B cell (primary cell): Measurements from ENCODE around the gene TRPV2.

Experiments used
- CTCF ChIP-seq: fragments of 200-600 bp; IDR thresholded peaks from one replicate; pipeline ENCODE4 v1.8.0; 2022; ENCODE audit warnings: antibody characterized with exemption, mild to moderate bottlenecking
- EZH2 ChIP-seq: IDR thresholded peaks from 2 replicates; pipeline ENCODE4 v1.6.1; 2012; ENCODE audit warnings: borderline replicate concordance, low read depth, mild to moderate bottlenecking, moderate library complexity, low read length; ENCODE audit not compliant: insufficient read depth, poor library complexity, severe bottlenecking

GRCh38 chr17:16448490-16448889 lies 33.1 kb downstream of the TRPV2 start:
- TF ChIP-seq CTCF (no peak), EZH2 (no peak)
